IPS DF 19.7 (cell line): ENCODE results near the gene C2orf81.
"Not testable (repeated sequence)": the region's sequence is repeated elsewhere in the genome, so short reads cannot be mapped to it uniquely, and the experiment has no call there.

ENCODE experiments used
- DNase-seq: peaks from one replicate; pipeline ENCODE4 v3.0.0-alpha.2; 2013; ENCODE audit warnings: low read depth, low spot score

The C2orf81 gene

DNA sequence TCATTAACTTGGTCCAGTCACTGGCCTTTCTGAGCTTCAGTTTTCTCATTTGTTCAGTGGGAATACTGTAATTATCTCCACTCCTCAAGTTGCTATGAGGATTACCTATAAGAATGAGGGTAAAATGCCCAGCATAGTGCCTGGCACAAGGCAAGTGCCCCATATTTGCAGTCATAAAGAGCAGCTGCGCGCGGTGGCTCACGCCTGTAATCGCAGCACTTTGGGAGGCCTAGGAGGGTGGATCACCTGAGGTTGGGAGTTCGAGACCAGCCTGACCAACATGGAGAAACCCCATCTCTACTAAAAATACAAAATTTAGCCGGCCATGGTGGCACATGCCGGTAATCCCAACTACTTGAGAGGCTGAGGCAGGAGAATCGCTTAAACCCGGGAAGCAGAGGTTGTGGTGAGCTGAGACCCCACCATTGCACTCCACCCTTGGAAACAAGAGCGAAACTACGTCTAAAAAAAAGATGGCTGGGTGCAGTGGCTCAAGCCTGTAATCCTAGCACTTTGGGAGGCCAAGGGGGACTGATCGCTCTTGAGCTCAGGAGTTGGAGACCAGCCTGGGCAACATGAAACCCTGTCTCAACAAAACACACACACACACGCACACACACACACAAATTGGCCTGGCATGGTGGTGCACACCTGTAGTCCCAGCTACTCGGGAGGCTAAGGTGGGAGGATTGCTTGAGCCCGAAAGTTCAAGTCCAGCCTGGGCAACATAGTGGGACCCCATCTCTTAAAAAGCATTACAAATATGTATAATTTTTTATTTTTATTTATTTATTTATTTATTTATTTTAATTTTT is 21.3 kb upstream of the C2orf81 start:
- not testable (repeated sequence) for DNase-seq

- DNase-seq, result no peak
Measured at GRCh38 chr2:74441690-74442482, 20.5 kb upstream of the C2orf81 start, which contains the start of gene RTKN. RTKN (minus strand) TSS chr2:74441937; CDS start chr2:74441816, 121 bp downstream.

GRCh38 chr2:74441170-74441689 is 19.8 kb upstream of the C2orf81 start:
- no peak for DNase-seq

GRCh38 chr2:74440378-74441169 is 19.2 kb upstream of the C2orf81 start:
- DNase-seq, result no peak

DNA sequence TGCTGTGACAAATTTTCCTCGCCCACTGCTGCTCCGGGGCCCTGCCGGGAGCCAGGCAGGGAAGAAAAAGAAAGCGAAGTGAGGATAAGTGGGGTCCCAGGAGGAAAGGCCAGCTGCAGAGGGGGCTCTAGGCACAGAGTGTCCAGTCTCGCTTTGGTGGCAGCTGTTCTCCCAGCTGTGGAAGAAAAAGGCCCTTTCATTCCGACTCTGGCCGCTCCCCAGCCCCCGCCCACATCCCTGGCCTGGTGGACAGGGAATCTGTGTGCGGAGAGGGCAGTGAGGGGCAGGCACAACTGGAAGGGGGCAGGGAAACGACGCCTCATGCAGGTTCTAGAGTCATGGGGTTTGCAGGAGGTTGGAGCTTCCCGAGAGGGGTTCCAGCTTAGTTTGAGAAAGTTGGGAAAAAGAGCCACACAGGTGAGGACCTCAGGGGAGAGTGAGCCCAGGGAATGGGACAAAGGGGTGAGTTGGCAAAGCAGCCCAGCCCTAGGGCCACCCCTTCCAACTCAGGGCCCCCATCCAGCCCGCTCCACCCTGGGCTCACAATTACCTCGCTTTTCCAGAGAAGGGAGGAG is 18.5 kb upstream of the C2orf81 start:
- DNase-seq, result no peak

GRCh38 chr2:74439373-74439772 is 18.0 kb upstream of the C2orf81 start:
- DNase-seq, result no peak

DNA sequence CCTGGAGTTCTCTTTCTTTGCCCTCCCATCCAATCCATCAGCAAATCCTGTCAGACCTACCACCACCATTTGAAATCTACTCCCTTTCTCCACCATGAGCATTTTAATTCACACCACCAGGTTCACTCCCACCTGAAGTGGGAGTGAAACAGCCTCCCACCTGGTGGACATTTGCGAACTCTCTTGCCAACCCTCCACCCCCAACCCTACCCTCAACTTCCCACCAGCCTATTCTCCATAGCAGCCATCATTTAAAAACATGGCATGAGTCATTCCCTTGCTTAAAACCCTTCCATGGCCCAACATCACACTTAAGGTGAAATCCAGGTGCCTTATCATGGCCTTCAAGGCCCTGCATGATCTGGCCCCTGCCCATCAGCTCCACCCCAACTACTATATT is 16.8 kb upstream of the C2orf81 start:
- no peak for DNase-seq

DNA sequence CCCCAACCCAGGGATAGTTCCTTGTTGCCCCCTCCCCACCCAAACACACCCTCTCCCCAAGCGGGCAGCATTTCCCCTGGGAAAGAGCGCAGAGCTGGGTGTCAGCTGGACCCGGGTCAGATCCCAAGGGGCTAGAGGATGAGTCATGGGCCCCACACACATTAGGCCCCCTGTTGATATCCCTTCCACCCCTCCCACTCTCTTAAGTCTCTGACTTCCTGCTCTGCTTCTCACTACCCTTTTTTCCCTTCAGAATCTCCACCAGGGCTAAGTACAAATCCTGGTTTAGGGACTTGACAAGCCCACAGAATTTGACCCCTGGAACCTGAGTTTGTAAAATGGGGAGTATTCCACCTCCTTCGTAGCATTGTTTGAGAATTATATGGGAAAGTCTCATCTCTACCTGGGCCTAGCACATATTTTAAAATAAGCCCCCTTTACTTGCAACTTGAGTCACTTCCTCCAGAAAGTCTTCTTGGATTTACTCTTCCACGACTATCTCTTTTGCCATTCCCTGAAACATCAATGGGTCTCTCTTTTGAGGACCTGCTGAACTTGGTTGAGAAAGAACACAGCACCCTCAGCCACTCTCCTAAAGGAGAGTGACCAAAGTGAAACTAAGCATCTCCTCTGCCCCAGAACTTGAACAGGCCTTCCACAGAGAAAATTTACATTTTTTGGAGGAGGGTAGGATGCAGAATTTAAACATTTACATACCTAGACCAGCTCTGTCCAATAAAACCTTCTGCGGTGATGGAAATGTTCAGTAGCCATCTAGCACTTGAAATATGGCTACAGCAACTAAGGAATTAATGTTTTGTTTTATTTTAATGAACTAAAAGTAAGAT is 15.7 kb upstream of the C2orf81 start:
- no peak for DNase-seq

GRCh38 chr2:74436111-74436805 is 14.8 kb upstream of the C2orf81 start:
- DNase-seq, result no peak

GRCh38 chr2:74430502-74430901 is 9.1 kb upstream of the C2orf81 start:
- DNase-seq, result no peak

GRCh38 chr2:74429487-74430451 is 8.3 kb upstream of the C2orf81 start:
- DNase-seq, result no peak

DNA sequence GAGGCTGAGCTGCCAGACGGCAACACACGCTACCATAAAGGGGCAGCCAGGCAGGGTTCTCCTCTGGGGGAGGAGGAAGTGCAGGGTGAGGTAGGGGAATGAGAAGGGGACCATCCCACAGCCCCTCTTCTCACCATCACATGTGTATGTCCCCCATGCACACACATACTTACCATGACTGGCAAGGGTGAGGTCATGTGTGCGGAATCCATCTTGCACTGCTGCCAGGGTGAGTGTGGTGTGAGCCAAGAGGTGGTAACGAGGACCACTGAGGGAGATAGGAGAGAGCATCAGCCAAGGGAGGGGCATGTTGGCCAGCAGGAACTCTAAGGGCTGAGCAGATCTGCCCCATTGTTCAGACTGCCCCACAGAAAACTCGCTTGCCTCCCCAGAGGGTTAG is 7.3 kb upstream of the C2orf81 start:
- no peak for DNase-seq

GRCh38 chr2:74427551-74427950 is 6.1 kb upstream of the C2orf81 start:
- no peak for DNase-seq

DNA sequence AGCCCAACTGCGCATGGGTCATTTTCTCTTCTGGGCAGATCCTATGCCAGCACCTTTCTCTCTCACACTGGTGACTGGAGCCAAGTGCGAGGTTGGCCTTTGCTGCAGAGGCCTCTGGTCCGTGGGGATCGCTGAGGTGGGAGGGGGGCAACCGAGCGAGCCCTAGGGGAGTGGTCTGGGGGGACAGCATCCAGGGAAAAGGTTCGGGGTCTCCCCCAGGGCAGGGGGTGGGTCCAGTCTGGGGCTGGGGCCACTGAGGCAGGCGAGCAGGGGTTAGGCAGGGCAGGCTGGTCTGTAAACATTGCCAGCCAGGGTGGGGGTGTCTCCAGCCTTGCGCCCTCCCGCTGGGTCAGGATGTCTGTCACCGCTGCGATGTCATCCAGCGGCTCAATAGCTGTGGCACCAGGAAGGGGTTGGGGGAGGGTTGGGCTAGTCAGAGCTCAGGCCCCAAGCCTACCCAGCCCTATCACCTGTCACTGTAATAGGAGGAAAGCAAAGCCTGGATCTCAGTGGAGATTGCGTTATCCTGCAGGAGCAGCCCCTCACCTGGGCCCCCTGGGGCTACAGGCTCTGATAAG is 4.9 kb upstream of the C2orf81 start:
- no peak for DNase-seq

DNA sequence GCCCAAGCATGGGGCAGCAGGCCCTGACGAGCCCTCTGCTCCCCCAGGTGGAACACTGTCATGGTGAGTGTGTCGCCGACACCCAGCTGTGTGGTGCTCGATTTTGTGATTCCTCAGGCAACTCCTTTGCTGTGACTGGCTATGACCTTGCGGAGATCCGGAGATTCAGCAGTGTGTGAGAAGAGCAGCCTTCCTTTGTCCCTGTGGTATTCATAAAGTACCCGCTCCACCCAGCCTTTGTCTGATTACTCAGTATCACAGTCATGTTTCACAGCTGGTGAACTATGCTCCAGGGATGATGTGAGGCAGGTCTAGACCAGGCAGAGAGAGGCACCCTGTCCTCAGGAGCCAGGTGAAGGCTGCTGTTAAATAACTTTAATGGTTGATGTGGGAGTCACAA is 4.1 kb upstream of the C2orf81 start:
- DNase-seq, result no peak

DNA sequence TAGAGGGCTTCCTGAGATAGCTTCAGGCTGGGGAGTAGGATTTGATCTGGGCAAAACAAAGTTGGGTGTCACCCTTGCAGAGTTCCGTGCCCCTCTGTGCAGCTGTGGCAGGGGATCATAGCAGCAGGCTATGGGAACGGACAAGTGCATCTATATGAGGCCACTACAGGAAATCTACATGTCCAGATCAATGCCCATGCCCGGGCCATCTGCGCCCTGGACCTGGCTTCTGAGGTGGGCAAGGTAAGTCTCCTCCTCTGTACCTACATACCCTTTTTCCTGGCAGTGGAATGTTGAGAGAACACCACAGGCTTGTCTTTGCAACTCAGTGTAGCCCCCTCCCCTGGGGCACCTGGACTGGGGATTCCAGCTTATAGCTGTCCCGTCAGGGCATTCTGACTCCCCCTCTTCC is 3.6 kb upstream of the C2orf81 start:
- DNase-seq, result no peak

DNA sequence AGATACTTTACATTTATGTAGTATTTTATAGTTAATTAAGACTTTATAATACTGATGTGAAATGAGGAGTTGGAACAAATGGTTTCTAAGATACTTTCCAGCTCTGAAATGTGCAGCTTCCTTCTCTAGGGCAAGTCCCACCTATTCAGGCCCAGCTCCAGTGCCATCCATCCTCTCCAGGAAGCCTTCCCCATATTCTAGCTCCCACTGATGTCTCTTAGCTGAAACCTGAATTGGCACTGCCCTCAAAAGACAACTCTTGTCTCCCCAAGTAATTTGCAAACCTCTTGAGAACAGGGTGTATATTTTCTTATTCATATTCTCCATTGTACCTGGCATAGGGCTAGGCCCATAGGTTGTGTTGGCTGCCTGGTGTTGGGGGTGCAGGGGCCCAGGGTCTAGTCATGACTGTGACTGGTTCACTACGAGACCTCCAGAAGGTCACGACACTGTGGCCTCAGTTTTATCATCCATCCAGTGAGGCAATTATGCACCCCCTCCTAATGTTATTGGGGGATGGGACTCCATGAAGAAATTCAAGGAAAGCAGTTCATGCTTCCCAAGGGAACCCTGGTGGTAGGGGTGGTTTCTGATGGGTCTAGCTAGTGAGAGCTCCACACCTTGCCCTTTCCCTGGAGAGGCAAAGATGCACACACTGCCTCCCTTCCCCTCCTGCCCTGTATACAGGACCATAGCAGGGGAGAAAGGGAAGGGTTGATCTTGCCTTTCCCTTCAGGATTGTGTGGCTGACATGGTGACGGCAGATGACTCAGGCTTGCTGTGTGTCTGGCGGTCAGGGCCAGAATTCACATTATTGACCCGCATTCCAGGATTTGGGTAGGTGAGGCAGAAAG is 2.9 kb upstream of the C2orf81 start:
- no peak for DNase-seq
